ENCODE measurements around the gene EFEMP2.
A peak's percentile ranks its signal among the peaks of the same experiment; 100 is the strongest.

EFEMP2 gene

GRCh38 chr11:65915101-65915820 lies 42.7 kb upstream of the EFEMP2 start:
- peak overlapping the region; percentile 1 for H3K4ac ChIP-seq (ENCODE audit: low read depth, low read length)
- peak overlapping the region; percentile 27 for H3K4me2 ChIP-seq (ENCODE audit: low read length)
- peak overlapping the region; percentile 42 for H2BK120ac ChIP-seq (ENCODE audit: insufficient read depth, low read length, poor library complexity)
- H3K27ac ChIP-seq (ENCODE audit: low read depth, low read length), result peak overlapping the region; percentile 62
- no peak overlapping the region for H3K9ac ChIP-seq (ENCODE audit: low read length)
- H4K91ac ChIP-seq (ENCODE audit: low read depth, low read length), result peak overlapping the region; percentile 68
- H3K4me3 ChIP-seq (ENCODE audit: low read depth, low read length), result no peak overlapping the region
- peaks cover 8 to 9% of the 10 kb centered on the region in 2 experiments for H3K36me3 ChIP-seq (ENCODE audit: control insufficient read depth in 1 of 2, insufficient read depth in 2 of 2, low read length in 2 of 2)
- no peaks in the 10 kb centered on the region for H3K9me3 ChIP-seq (ENCODE audit: insufficient read depth, low read depth, low read length)
- peak overlapping the region; percentile 28 for H2BK5ac ChIP-seq (ENCODE audit: low read depth, low read length, poor library complexity)
- H3K79me1 ChIP-seq (ENCODE audit: low read length), result peaks cover 19% of the 10 kb centered on the region
- WGBS (ENCODE audit: extremely low coverage, insufficient coverage, insufficient read length), result no CpG with 5 or more reads among the region's 10 CpGs
- no peaks in the 10 kb centered on the region for H3K27me3 ChIP-seq (ENCODE audit: insufficient read depth, low read length)
- H3K4me1 ChIP-seq (ENCODE audit: control insufficient read depth in 1 of 2, insufficient read depth in 2 of 2, low read length in 2 of 2), result peaks cover 40 to 43% of the 10 kb centered on the region in 2 experiments
- DNase-seq, result no peak
- no peak overlapping the region for H4K12ac ChIP-seq (ENCODE audit: low read depth, low read length)
- no peak overlapping the region for H3K23ac ChIP-seq (ENCODE audit: low read length)
- H2AK5ac ChIP-seq (ENCODE audit: low read length), result peak overlapping the region; percentile 83
- peak overlapping the region; percentile 54 for H4K8ac ChIP-seq (ENCODE audit: low read depth, low read length)
- H3K18ac ChIP-seq (ENCODE audit: low read length), result peak overlapping the region; percentile 59
- peak overlapping the region; percentile 46 for H2BK12ac ChIP-seq (ENCODE audit: low read length)
- H2AFZ ChIP-seq (ENCODE audit: insufficient read depth, low read length, poor library complexity), result no peak overlapping the region
- H3K79me2 ChIP-seq (ENCODE audit: control insufficient read depth, insufficient read depth, low read length, poor library complexity), result peaks cover 10% of the 10 kb centered on the region
- peak overlapping the region; percentile 44 for H3K14ac ChIP-seq (ENCODE audit: low read length)

- H3K79me1 ChIP-seq (ENCODE audit: low read length), result peaks cover 12% of the 10 kb centered on the region
- no peak overlapping the region for H3K14ac ChIP-seq (ENCODE audit: low read length)
- peaks cover 8 to 9% of the 10 kb centered on the region in 2 experiments for H3K36me3 ChIP-seq (ENCODE audit: control insufficient read depth in 1 of 2, insufficient read depth in 2 of 2, low read length in 2 of 2)
- H4K12ac ChIP-seq (ENCODE audit: low read depth, low read length), result no peak overlapping the region
- no peak overlapping the region for H3K4ac ChIP-seq (ENCODE audit: low read depth, low read length)
- H2BK12ac ChIP-seq (ENCODE audit: low read length), result no peak overlapping the region
- no peak for DNase-seq
- peak overlapping the region; percentile 9 for H2BK5ac ChIP-seq (ENCODE audit: low read depth, low read length, poor library complexity)
- H2AK5ac ChIP-seq (ENCODE audit: low read length), result no peak overlapping the region
- H3K4me3 ChIP-seq (ENCODE audit: low read depth, low read length), result no peak overlapping the region
- H3K27ac ChIP-seq (ENCODE audit: low read depth, low read length), result no peak overlapping the region
- no peak overlapping the region for H4K8ac ChIP-seq (ENCODE audit: low read depth, low read length)
- no peak overlapping the region for H3K4me2 ChIP-seq (ENCODE audit: low read length)
- no peak overlapping the region for H2BK120ac ChIP-seq (ENCODE audit: insufficient read depth, low read length, poor library complexity)
- no peak overlapping the region for H3K23ac ChIP-seq (ENCODE audit: low read length)
- no peaks in the 10 kb centered on the region for H3K79me2 ChIP-seq (ENCODE audit: control insufficient read depth, insufficient read depth, low read length, poor library complexity)
- no peak overlapping the region for H2AFZ ChIP-seq (ENCODE audit: insufficient read depth, low read length, poor library complexity)
- H3K27me3 ChIP-seq (ENCODE audit: insufficient read depth, low read length), result no peaks in the 10 kb centered on the region
- no peak overlapping the region for H4K91ac ChIP-seq (ENCODE audit: low read depth, low read length)
- no peaks in the 10 kb centered on the region for H3K9me3 ChIP-seq (ENCODE audit: insufficient read depth, low read depth, low read length)
- no peak overlapping the region for H3K18ac ChIP-seq (ENCODE audit: low read length)
- peaks cover 32 to 33% of the 10 kb centered on the region in 2 experiments for H3K4me1 ChIP-seq (ENCODE audit: control insufficient read depth in 1 of 2, insufficient read depth in 2 of 2, low read length in 2 of 2)
- no peak overlapping the region for H3K9ac ChIP-seq (ENCODE audit: low read length)
- WGBS (ENCODE audit: extremely low coverage, insufficient coverage, insufficient read length), result no CpG with 5 or more reads among the region's 4 CpGs
These were observed 40.2 kb upstream of the EFEMP2 start for GRCh38 chr11:65912845-65913244.

- no peaks in the 10 kb centered on the region for H3K9me3 ChIP-seq (ENCODE audit: insufficient read depth, low read depth, low read length)
- peaks cover 0 to 3% of the 10 kb centered on the region in 2 experiments for H3K36me3 ChIP-seq (ENCODE audit: control insufficient read depth in 1 of 2, insufficient read depth in 2 of 2, low read length in 2 of 2)
- H3K23ac ChIP-seq (ENCODE audit: low read length), result no peak overlapping the region
- no peak overlapping the region for H3K4me3 ChIP-seq (ENCODE audit: low read depth, low read length)
- H3K79me2 ChIP-seq (ENCODE audit: control insufficient read depth, insufficient read depth, low read length, poor library complexity), result no peaks in the 10 kb centered on the region
- peak overlapping the region; percentile 12 for H4K12ac ChIP-seq (ENCODE audit: low read depth, low read length)
- DNase-seq, result no peak
- no peak overlapping the region for H3K9ac ChIP-seq (ENCODE audit: low read length)
- H2AK5ac ChIP-seq (ENCODE audit: low read length), result peak overlapping the region; percentile 14
- H3K27ac ChIP-seq (ENCODE audit: low read depth, low read length), result no peak overlapping the region
- no peak overlapping the region for H3K4ac ChIP-seq (ENCODE audit: low read depth, low read length)
- H3K14ac ChIP-seq (ENCODE audit: low read length), result no peak overlapping the region
- peaks cover 12% of the 10 kb centered on the region for H3K79me1 ChIP-seq (ENCODE audit: low read length)
- no peak overlapping the region for H2BK5ac ChIP-seq (ENCODE audit: low read depth, low read length, poor library complexity)
- H3K4me2 ChIP-seq (ENCODE audit: low read length), result no peak overlapping the region
- H3K4me1 ChIP-seq (ENCODE audit: control insufficient read depth in 1 of 2, insufficient read depth in 2 of 2, low read length in 2 of 2), result peaks cover 23 to 25% of the 10 kb centered on the region in 2 experiments
- H2BK12ac ChIP-seq (ENCODE audit: low read length), result peak overlapping the region; percentile 25
- H2AFZ ChIP-seq (ENCODE audit: insufficient read depth, low read length, poor library complexity), result no peak overlapping the region
- H3K27me3 ChIP-seq (ENCODE audit: insufficient read depth, low read length), result no peaks in the 10 kb centered on the region
- peak overlapping the region; percentile 30 for H4K8ac ChIP-seq (ENCODE audit: low read depth, low read length)
- H2BK120ac ChIP-seq (ENCODE audit: insufficient read depth, low read length, poor library complexity), result no peak overlapping the region
- WGBS (ENCODE audit: extremely low coverage, insufficient coverage, insufficient read length), result no CpG with 5 or more reads among the region's 14 CpGs
- peak overlapping the region; percentile 8 for H4K91ac ChIP-seq (ENCODE audit: low read depth, low read length)
- peak overlapping the region; percentile 9 for H3K18ac ChIP-seq (ENCODE audit: low read length)
These were observed 39.3 kb upstream of the EFEMP2 start for GRCh38 chr11:65911682-65912568.

- H3K36me3 ChIP-seq (ENCODE audit: control insufficient read depth in 1 of 2, insufficient read depth in 2 of 2, low read length in 2 of 2), result no peaks in the 10 kb centered on the region
- H3K14ac ChIP-seq (ENCODE audit: low read length), result no peak overlapping the region
- no peak overlapping the region for H4K8ac ChIP-seq (ENCODE audit: low read depth, low read length)
- H4K12ac ChIP-seq (ENCODE audit: low read depth, low read length), result no peak overlapping the region
- no peaks in the 10 kb centered on the region for H3K9me3 ChIP-seq (ENCODE audit: insufficient read depth, low read depth, low read length)
- no peak overlapping the region for H2AFZ ChIP-seq (ENCODE audit: insufficient read depth, low read length, poor library complexity)
- no peak overlapping the region for H2BK120ac ChIP-seq (ENCODE audit: insufficient read depth, low read length, poor library complexity)
- no peak overlapping the region for H4K91ac ChIP-seq (ENCODE audit: low read depth, low read length)
- no peak overlapping the region for H3K27ac ChIP-seq (ENCODE audit: low read depth, low read length)
- H3K4ac ChIP-seq (ENCODE audit: low read depth, low read length), result no peak overlapping the region
- H3K79me1 ChIP-seq (ENCODE audit: low read length), result peaks cover 4% of the 10 kb centered on the region
- H3K4me2 ChIP-seq (ENCODE audit: low read length), result no peak overlapping the region
- no CpG with 5 or more reads among the region's 6 CpGs for WGBS (ENCODE audit: extremely low coverage, insufficient coverage, insufficient read length)
- H3K4me3 ChIP-seq (ENCODE audit: low read depth, low read length), result no peak overlapping the region
- H2BK5ac ChIP-seq (ENCODE audit: low read depth, low read length, poor library complexity), result no peak overlapping the region
- no peak overlapping the region for H3K9ac ChIP-seq (ENCODE audit: low read length)
- no peak overlapping the region for H2AK5ac ChIP-seq (ENCODE audit: low read length)
- no peaks in the 10 kb centered on the region for H3K27me3 ChIP-seq (ENCODE audit: insufficient read depth, low read length)
- no peak for DNase-seq
- H3K18ac ChIP-seq (ENCODE audit: low read length), result no peak overlapping the region
- no peak overlapping the region for H3K23ac ChIP-seq (ENCODE audit: low read length)
- peaks cover 10 to 11% of the 10 kb centered on the region in 2 experiments for H3K4me1 ChIP-seq (ENCODE audit: control insufficient read depth in 1 of 2, insufficient read depth in 2 of 2, low read length in 2 of 2)
- no peaks in the 10 kb centered on the region for H3K79me2 ChIP-seq (ENCODE audit: control insufficient read depth, insufficient read depth, low read length, poor library complexity)
- H2BK12ac ChIP-seq (ENCODE audit: low read length), result no peak overlapping the region
These were observed 35.3 kb upstream of the EFEMP2 start for GRCh38 chr11:65907878-65908277.
